Adrenal gland (tissue), 12 donors: ENCODE measurements around the gene FAM53B. TPM values are rescaled to one million over a fixed set of nuclear protein-coding genes. Genes with fewer than 3 reads are reported as not detected.

Experiments
- DNase-seq, 7 donors: peaks; one replicate each; pipeline ENCODE4 v3.0.0-alpha.2; 2019 to 2020
- H3K27ac ChIP-seq, 5 donors: fragments of 200-600 bp; sonication (generic) in 4 of 5; 1 replicate in 3 of 5; 2 replicates in 2 of 5; pipeline versions ENCODE4 v1.5.1 to v1.8.0; 2016 to 2020; ENCODE audit warnings: mild to moderate bottlenecking in 1 of 5
- H3K27me3 ChIP-seq: fragments of 200-600 bp; 2 replicates; pipeline ENCODE4 v1.8.0; 2021
- H3K36me3 ChIP-seq, 2 donors: fragments of 200-600 bp; replicated peaks in 1 of 2; 1 replicate in 1 of 2; 2 replicates in 1 of 2; pipeline versions ENCODE4 v1.5.1 to v1.8.0; 2018 to 2022
- H3K4me1 ChIP-seq, 2 donors: fragments of 200-600 bp; replicated peaks in 1 of 2; 1 replicate in 1 of 2; 2 replicates in 1 of 2; pipeline versions ENCODE4 v1.5.1 to v1.8.0; 2018 to 2021
- H3K4me3 ChIP-seq, 4 donors: fragments of 200-600 bp; sonication (generic) in 3 of 4; one replicate each; pipeline ENCODE4 v1.5.1; 2016 to 2018
- H3K9me3 ChIP-seq, 3 donors: fragments of 200-600 bp; sonication (generic) in 1 of 3; replicated peaks in 1 of 3; 1 replicate in 2 of 3; 2 replicates in 1 of 3; pipeline versions ENCODE4 v1.5.1 to v1.8.0; 2016 to 2021
- POLR2A ChIP-seq, 2 donors: fragments of 450-650 bp; IDR thresholded peaks; one replicate each; pipeline ENCODE4 v1.6.1; 2017; ENCODE audit warnings: antibody characterized with exemption in 2 of 2, mild to moderate bottlenecking in 2 of 2, moderate library complexity in 1 of 2
- WGBS, 4 donors: extraction: QIAGEN DNeasy Blood & Tissue Kit in 2 of 4; methylation state at CpG; one replicate each; pipeline versions ENCODE4 v1.1.5 to v1.1.7; 2013 to 2017; 5-methylcytosine and 5-hydroxymethylcytosine counted together
- intact Hi-C, 2 donors: fragments of 100-400 bp; cut with DNase I; formaldehyde crosslinking; loops; one replicate each; pipeline versions ENCODE4 v1.14.1 to v1.15.0; 2022 to 2023
- polyA plus RNA-seq, 3 donors: library from polyadenylated mRNA; stranded (reverse); fragments of 200-250 nt in 2 of 3; fragments of 350-450 nt in 1 of 3; fragmentation: Illumina TruSeq in 1 of 3; extraction: RNeasy Lipid Tissue Mini Kit (QIAGEN cat#74804) in 1 of 3; gene quantifications; one replicate each; pipeline ENCODE4 v1.2.3, GENCODE V29; 2013 to 2014
- total RNA-seq, 9 donors: library from RNA; depleted of rRNA in 4 of 9; stranded (reverse); fragments of >200 nt in 4 of 9; fragments of 120-200 nt in 1 of 9; fragmentation: NEBNext Ultra II Directional in 1 of 9; extraction: Animal tissue kit (Norgen Biotek cat#: 25700) in 1 of 9; gene quantifications; one replicate each; pipeline versions ENCODE4 v1.1.0 to v1.2.4, GENCODE V29; 2013 to 2023
- TF ChIP-seq, protein P1 (sequence below), 6 experiments: fragments of 450-650 bp in 4 of 6; fragments of 200-600 bp in 2 of 6; sonication (generic) in 1 of 6; IDR thresholded peaks; 1 replicate in 5 of 6; 2 replicates in 1 of 6; pipeline versions ENCODE4 v1.5.1 to v1.8.0; 2016 to 2021; ENCODE audit warnings: antibody characterized with exemption in 6 of 6, mild to moderate bottlenecking in 2 of 6, moderate library complexity in 1 of 6
- donor health status: healthy with polysubstance abuse.
- donor health status: Bipolar disorder and iron deficiency.
- donor health status: DM: yes; HTN: yes; CAD: no.
- donor health status: DM: no; HTN: no; CAD: no.
- donor health status: DM: no; HTN: no; CAD: no.
- donor health status: DM: yes; HTN: yes; CAD: no.

FAM53B gene
- total and polyA plus RNA-seq, 12 donors: 15.1 to 90.9 (median 65.5) TPM

DNA sequence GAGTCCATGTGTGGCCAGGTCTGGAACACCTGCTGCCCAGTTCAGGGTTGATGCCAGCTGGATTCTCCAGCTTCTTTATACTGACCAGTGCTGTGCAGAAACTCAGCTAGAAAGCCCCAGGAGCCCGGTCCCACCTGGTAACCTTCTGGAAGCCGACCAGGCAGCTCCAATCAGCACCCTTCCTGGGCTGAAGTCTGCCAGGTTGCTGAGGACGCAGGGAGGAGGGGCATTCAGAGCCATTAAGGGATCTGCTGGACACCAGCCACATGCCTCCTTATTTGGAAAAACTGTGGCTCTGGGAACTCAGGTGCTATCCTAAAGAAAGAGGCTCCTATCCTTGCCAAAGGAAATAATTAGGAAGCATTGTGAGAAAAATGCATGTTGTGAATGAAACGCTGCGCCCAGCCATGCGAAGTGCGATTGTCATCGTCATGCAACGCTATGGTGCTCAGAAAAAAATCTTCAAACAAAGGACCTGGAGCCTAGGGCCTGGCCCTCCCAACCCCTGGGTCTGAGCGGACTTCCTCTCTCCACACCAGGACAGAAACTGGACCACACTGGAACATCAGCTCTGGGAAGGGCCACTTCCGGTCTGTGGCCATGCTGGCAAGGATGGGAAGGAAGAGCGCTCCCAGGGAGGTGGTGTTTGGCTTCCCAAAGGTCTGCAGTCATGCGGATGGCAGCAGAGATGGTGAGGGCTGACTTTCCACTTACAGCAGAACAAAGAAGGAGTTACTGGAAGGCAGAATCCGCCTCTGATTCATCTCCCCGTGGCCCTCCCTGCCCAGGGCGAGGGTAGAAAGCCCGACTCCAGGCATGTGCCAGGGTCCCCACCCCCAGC lies 90.1 kb downstream of the FAM53B start:
- no peaks in the 10 kb centered on the region for H3K27me3 ChIP-seq
- H3K27ac ChIP-seq: peak overlapping the region in 4 of 5 donors; percentile 17 to 87 (median 72)
- peaks cover 21 to 55% of the 10 kb centered on the region in 2 donors for H3K4me1 ChIP-seq
- no peaks in the 10 kb centered on the region for H3K9me3 ChIP-seq
- intact Hi-C loops: no loop called here
- TF ChIP-seq, protein P1, sequence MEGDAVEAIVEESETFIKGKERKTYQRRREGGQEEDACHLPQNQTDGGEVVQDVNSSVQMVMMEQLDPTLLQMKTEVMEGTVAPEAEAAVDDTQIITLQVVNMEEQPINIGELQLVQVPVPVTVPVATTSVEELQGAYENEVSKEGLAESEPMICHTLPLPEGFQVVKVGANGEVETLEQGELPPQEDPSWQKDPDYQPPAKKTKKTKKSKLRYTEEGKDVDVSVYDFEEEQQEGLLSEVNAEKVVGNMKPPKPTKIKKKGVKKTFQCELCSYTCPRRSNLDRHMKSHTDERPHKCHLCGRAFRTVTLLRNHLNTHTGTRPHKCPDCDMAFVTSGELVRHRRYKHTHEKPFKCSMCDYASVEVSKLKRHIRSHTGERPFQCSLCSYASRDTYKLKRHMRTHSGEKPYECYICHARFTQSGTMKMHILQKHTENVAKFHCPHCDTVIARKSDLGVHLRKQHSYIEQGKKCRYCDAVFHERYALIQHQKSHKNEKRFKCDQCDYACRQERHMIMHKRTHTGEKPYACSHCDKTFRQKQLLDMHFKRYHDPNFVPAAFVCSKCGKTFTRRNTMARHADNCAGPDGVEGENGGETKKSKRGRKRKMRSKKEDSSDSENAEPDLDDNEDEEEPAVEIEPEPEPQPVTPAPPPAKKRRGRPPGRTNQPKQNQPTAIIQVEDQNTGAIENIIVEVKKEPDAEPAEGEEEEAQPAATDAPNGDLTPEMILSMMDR (IDR thresholded peaks at IDR 0.05): no peak
- no peak for TF ChIP-seq POLR2A (IDR thresholded peaks at IDR 0.05)
- H3K36me3 ChIP-seq: peaks cover 0 to 6% of the 10 kb centered on the region in 2 donors
- WGBS, 4 donors: 64 to 86% (median 72%) methylated on average over 11 to 17 of the region's 17 CpGs
- DNase-seq: peak in 5 of 7 donors; percentile 44 to 70 (median 61)
- H3K4me3 ChIP-seq: no peak overlapping the region

- peak overlapping the region in 2 of 5 donors; percentile 74 to 87 for H3K27ac ChIP-seq
- H3K9me3 ChIP-seq: no peaks in the 10 kb centered on the region
- no peak overlapping the region for H3K4me3 ChIP-seq
- 77 to 86% (median 81%) methylated on average over 2 to 7 of the region's 7 CpGs for WGBS, 4 donors
- intact Hi-C loops: no loop called here
- no peak for TF ChIP-seq POLR2A (IDR thresholded peaks at IDR 0.05)
- TF ChIP-seq, protein P1 (IDR thresholded peaks at IDR 0.05): no peak
- H3K36me3 ChIP-seq: peaks cover 0 to 6% of the 10 kb centered on the region in 2 donors
- no peaks in the 10 kb centered on the region for H3K27me3 ChIP-seq
- H3K4me1 ChIP-seq: peaks cover 28 to 62% of the 10 kb centered on the region in 2 donors
- no peak for DNase-seq
Observed at GRCh38 chr10:124653311-124653710, 90.9 kb downstream of the FAM53B start.

- H3K27ac ChIP-seq: peak overlapping the region in 2 of 5 donors; percentile 74 to 87
- TF ChIP-seq, protein P1 (IDR thresholded peaks at IDR 0.05): no peak
- no peak for TF ChIP-seq POLR2A (IDR thresholded peaks at IDR 0.05)
- 81 to 88% (median 83%) methylated on average over 7 to 8 of the region's 8 CpGs for WGBS, 4 donors
Observed at GRCh38 chr10:124652701-124653100, 91.5 kb downstream of the FAM53B start.

GRCh38 chr10:124652200-124652599 lies 92.0 kb downstream of the FAM53B start:
- TF ChIP-seq, protein P1 (IDR thresholded peaks at IDR 0.05): no peak
- TF ChIP-seq POLR2A (IDR thresholded peaks at IDR 0.05): no peak
- Histone ChIP-seq H3K36me3 (peaks cover 0 to 6% of the 10 kb centered on the region in 2 donors), H3K4me1 (peaks cover 39 to 73% of the 10 kb centered on the region in 2 donors), H3K27ac (peak overlapping the region in 2 of 5 donors; percentile 74 to 87), H3K27me3 (no peaks in the 10 kb centered on the region), H3K9me3 (no peaks in the 10 kb centered on the region), H3K4me3 (no peak overlapping the region)
- DNase-seq: no peak
- WGBS, 4 donors: 87 to 94% (median 94%) methylated on average over 2 to 5 of the region's 5 CpGs
- intact Hi-C loops: no loop called here

More at GRCh38 chr10:124652701-124653100, 91.5 kb downstream of the FAM53B start:
- Histone ChIP-seq H3K4me3 (no peak overlapping the region), H3K36me3 (peaks cover 0 to 6% of the 10 kb centered on the region in 2 donors), H3K27me3 (no peaks in the 10 kb centered on the region), H3K9me3 (no peaks in the 10 kb centered on the region), H3K4me1 (peaks cover 34 to 68% of the 10 kb centered on the region in 2 donors)
- intact Hi-C loops: no loop called here
- no peak for DNase-seq
